HG02763 (cell line): Measurements from ENCODE around the gene HOXD4.

ENCODE experiments used
- ATAC-seq: cut with Tn5 transposase; IDR thresholded peaks from one replicate; pipeline ENCODE4 v1.9.1; 2021; ENCODE audit warnings: mild to moderate bottlenecking, moderate library complexity; ENCODE audit not compliant: unreplicated experiment

The HOXD4 gene

GRCh38 chr2:176114120-176114929 lies 37.0 kb upstream of the HOXD4 start:
- no peak for ATAC-seq

GRCh38 chr2:176114930-176115625 lies 36.3 kb upstream of the HOXD4 start:
- ATAC-seq = no peak

- no peak for ATAC-seq
Measured at GRCh38 chr2:176115883-176116813, 35.2 kb upstream of the HOXD4 start, which contains the start of gene HOXD10. HOXD10 (plus strand) TSS chr2:176116778; CDS start chr2:176116834, 56 bp downstream.

- ATAC-seq = no peak
Measured at GRCh38 chr2:176117162-176117822, 34.1 kb upstream of the HOXD4 start.

- no peak for ATAC-seq
Measured at GRCh38 chr2:176117823-176118371, 33.5 kb upstream of the HOXD4 start.

- no peak for ATAC-seq
Measured at GRCh38 chr2:176118601-176119339, 32.6 kb upstream of the HOXD4 start.

- ATAC-seq = no peak
Measured at GRCh38 chr2:176120364-176121189, 30.8 kb upstream of the HOXD4 start.

- no peak for ATAC-seq
Measured at GRCh38 chr2:176121190-176122051, 29.9 kb upstream of the HOXD4 start.

GRCh38 chr2:176122052-176122682 lies 29.2 kb upstream of the HOXD4 start:
- no peak for ATAC-seq

- ATAC-seq = no peak
Measured at GRCh38 chr2:176122683-176123410, 28.5 kb upstream of the HOXD4 start, which contains the start of gene HOXD9. HOXD9 (plus strand) TSS chr2:176122719; CDS start chr2:176122769, 50 bp downstream.

GRCh38 chr2:176123411-176124109 lies 27.8 kb upstream of the HOXD4 start:
- no peak for ATAC-seq

GRCh38 chr2:176124110-176124946 lies 27.0 kb upstream of the HOXD4 start:
- no peak for ATAC-seq

GRCh38 chr2:176124947-176125771 lies 26.2 kb upstream of the HOXD4 start:
- no peak for ATAC-seq

GRCh38 chr2:176125772-176126054 lies 25.6 kb upstream of the HOXD4 start:
- ATAC-seq = no peak
